GM12873 (cell line): ENCODE measurements around the gene LTBP2.

Experiments used
- TF ChIP-seq, protein P1 (sequence below): IDR thresholded peaks from 2 replicates; pipeline ENCODE4 v1.5.1; 2012; ENCODE audit warnings: low read depth, mild to moderate bottlenecking, moderate library complexity, low read length, control low read depth; ENCODE audit not compliant: insufficient read depth; ENCODE audit errors: missing control alignments

Gene LTBP2

DNA sequence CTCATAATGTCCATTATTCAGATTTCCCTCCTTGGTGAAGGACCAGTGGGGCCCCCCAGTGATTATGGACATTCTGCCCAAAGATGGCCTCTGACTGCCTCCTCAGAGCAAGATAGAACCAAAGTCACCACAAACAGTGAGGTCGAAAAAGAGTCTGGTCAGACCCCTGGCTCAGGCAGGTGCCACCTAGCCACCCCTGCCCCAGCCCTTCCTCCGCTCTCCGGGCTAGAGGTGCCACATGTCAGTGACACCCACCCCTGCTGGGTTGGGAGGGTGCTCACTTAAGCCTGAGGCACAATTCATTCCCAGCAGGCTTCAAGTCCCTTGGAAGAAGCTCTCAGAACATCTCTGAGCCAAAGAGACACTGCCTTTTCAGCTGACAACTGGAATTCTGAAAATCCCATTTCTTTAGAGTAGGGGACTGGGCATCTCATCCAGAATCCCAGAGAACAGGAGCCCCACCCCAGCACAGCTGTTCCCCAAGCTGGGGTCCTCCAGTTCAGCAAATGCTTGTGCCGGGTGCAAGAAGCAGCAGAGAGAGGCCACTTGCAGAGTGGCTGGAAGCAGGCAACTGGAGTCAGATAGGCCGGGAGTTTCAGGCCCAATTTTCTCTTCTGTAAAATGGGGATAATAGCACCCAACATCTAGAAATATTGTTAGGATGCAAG, 68.1 kb downstream of the LTBP2 start:
- TF ChIP-seq, protein P1, sequence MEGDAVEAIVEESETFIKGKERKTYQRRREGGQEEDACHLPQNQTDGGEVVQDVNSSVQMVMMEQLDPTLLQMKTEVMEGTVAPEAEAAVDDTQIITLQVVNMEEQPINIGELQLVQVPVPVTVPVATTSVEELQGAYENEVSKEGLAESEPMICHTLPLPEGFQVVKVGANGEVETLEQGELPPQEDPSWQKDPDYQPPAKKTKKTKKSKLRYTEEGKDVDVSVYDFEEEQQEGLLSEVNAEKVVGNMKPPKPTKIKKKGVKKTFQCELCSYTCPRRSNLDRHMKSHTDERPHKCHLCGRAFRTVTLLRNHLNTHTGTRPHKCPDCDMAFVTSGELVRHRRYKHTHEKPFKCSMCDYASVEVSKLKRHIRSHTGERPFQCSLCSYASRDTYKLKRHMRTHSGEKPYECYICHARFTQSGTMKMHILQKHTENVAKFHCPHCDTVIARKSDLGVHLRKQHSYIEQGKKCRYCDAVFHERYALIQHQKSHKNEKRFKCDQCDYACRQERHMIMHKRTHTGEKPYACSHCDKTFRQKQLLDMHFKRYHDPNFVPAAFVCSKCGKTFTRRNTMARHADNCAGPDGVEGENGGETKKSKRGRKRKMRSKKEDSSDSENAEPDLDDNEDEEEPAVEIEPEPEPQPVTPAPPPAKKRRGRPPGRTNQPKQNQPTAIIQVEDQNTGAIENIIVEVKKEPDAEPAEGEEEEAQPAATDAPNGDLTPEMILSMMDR = no peak

DNA sequence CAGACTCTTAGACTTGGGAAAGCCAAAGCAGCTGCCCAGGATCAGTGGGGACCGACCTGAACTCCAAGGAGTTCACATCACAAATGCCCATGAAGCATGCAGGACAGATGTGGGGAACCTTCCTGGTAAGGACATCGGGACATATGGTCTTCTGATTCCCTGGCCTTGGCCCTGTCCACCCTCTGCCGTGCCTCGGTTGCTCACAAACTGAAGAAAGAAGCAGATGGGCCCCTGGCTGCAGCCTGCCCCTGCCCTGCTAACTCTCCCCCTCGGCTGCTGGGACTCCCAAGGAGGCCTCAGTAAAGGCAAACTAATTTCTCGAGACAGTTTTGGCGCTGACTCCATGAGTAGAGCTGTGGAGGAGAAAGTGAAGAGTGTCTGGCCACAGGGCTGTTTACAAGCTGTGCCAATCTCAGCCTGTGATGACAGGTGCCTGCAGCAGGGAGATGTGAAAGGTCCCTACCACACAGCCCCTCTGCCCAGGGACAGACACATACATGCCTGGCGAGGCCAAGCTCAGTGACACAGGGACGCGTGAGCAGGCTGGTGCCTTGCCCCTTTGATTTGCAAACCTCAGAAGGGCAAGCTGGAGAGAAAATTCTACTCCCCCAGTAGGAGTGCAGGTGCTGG, 69.9 kb downstream of the LTBP2 start:
- TF ChIP-seq, protein P1 = no peak

DNA sequence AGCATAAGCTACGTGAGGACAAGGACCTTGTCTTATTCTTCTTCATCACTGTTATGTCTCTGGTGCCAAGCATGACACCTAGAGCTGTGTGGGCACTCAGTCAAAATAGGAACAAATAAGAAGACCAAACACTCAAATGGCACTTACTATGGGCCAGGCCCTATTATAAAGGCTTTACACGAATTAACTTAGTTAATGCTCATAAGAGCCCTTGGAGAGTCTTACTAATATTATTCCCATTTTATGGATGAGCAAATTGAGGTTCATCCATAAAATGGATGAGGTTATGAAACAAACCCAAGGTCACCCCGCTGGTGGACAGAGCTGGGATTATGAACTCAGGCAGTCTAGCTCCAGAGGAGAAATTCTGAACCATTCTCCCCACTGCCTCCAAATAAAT, 70.8 kb downstream of the LTBP2 start:
- TF ChIP-seq, protein P1 = no peak

DNA sequence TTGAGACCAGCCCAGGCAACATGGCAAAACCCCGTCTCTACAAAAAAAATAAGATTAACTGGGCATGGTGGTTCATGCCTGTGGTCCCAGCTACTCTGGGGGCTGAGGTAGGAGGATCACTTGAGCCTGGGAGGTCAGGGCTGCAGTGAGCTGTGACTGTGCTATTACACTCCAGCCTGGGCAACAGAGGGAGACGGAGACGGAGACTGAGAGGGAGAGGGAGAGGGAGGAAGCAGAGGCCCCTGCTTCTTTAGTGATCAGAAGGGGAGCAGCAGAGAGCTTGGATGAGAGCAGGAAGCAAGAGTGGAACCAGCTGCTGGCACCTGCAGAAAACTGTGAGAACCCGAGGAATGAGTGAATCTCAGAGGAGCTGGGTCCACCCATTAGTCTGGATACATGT, 72.5 kb downstream of the LTBP2 start:
- TF ChIP-seq, protein P1 = no peak

DNA sequence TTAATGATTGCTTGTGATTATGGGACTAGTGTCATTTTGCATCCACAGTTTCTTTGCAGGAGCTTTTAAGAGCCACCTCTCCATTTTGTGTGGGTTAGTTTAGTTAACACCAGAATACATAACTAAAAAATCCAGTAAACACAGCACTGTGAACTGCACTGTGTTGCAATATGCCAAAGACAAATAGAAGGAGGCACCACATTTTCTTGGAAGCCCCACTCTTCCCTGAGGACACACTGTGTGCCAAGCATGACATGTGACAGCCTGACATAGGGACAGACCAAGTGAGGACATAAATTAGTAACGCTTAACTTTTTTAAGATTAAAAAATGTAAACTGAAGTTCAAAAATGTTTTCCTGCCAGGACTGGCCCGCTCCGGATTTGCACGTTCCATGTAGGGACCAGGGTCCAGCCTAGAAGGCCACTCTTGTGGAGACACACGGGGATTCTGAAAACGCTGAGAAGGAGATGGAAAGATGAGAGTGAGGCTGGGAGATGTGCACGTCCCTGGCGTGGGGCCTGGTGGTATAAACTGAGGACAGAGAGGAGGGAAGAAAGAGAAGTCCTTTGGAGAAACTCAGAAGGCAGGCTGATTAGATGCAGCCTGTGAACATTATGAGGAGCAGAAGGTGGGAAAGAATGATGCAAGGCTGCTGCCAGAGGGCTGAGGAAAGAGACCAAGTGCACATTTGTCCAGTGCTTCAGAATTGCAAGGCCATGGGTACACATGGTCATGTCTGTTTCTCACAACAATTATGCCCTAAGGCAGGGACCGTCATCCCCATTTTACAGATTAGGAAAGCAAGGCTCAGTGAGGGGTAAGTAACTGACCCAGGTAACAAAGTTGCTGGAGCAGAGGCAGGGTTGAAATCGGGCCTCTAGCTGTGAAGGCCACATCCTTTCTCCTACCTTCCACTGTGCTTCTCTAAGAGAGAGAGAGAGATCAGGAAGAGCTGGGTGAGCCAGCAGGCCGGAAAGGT, 73.3 kb downstream of the LTBP2 start:
- TF ChIP-seq, protein P1 = no peak

DNA sequence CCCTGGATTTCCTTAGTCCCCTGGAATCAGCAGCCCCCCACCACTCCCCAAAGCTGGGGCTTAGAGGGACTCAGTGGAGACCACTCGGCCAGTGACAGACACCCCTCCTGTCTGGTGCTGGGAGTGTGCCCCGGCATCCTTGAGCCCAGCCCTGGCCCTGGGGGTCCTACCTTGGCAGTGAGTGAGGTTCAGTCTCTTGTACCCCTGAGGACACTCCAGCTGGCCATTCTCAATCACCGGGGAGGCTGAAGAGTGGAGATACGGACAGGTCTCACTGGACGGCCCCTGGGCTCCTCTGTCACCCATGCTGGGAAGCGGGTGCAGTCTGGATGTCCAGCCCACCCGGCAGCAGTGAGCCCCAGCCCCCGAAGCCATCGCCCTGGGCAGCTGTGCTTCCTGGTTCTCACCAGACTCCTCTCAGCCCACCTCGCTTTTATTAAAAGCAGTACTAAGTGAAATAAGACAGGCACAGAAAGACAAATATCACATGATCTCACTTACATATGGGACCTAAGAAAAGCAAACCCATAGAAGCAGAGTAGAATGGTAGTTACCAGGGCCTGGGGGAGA, 76.2 kb downstream of the LTBP2 start:
- TF ChIP-seq, protein P1 = no peak
